Naive thymus-derived CD8-positive, alpha-beta T cell (primary cell): ENCODE results near the gene AMBRA1. TPM values are rescaled to one million over a fixed set of nuclear protein-coding genes. Genes with fewer than 3 reads are reported as not detected.

Experiments used
- ATAC-seq, 2 donors: fragments of 150-1000 bp; cut with Tn5 transposase in 1 of 2; sonication (Bioruptor Pico), chemical (Tn5 transposase) in 1 of 2; 1 replicate in 1 of 2; 2 replicates in 1 of 2; pipeline ENCODE4 v1.10.0; 2021; ENCODE audit warnings: mild to moderate bottlenecking in 2 of 2, moderate library complexity in 2 of 2
- POLR2A ChIA-PET: fragments of 350-600 bp; sonication (Branson Sonifier 250); formaldehyde crosslinking; loops from one replicate; lab custom pipeline; 2021; ENCODE audit warnings: antibody characterized with exemption; lab: Charles Lee
- DNase-seq, 10 donors: peaks; one replicate each; pipeline versions ENCODE4 v3.0.0 to v3.0.0-alpha.2; 2020 to 2022
- H3K27ac Mint-ChIP-seq, 10 donors: one replicate each; pipeline ENCODE4 v1.8.0; 2020 to 2022; ENCODE audit warnings: mild to moderate bottlenecking in 10 of 10, mixed read lengths in 10 of 10, moderate library complexity in 4 of 10, inconsistent platforms in 1 of 10
- H3K27me3 Mint-ChIP-seq, 5 donors: one replicate each; pipeline ENCODE4 v1.8.0; 2021 to 2022; ENCODE audit warnings: mixed read lengths in 5 of 5
- H3K36me3 Mint-ChIP-seq, 3 donors: one replicate each; pipeline ENCODE4 v1.8.0; 2020 to 2022; ENCODE audit warnings: mixed read lengths in 3 of 3, mild to moderate bottlenecking in 2 of 3, inconsistent platforms in 1 of 3
- H3K4me1 Mint-ChIP-seq, 4 donors: one replicate each; pipeline ENCODE4 v1.8.0; 2021 to 2022; ENCODE audit warnings: mixed read lengths in 4 of 4
- H3K4me3 Mint-ChIP-seq, 10 donors: one replicate each; pipeline ENCODE4 v1.8.0; 2020 to 2022; ENCODE audit warnings: mild to moderate bottlenecking in 10 of 10, mixed read lengths in 10 of 10, moderate library complexity in 6 of 10, inconsistent platforms in 1 of 10
- H3K9me3 Mint-ChIP-seq, 9 donors: one replicate each; pipeline ENCODE4 v1.8.0; 2020 to 2022; ENCODE audit warnings: mixed read lengths in 9 of 9, mild to moderate bottlenecking in 3 of 9, inconsistent platforms in 1 of 9, moderate library complexity in 1 of 9
- microRNA-seq: library from miRNA; unstranded; fragments of <30 nt; microRNA quantifications from one replicate; pipeline ENCODE4 v1.2.0, GENCODE V29; 2022; ENCODE audit warnings: borderline microRNAs expressed
- polyA plus RNA-seq, 3 donors: library from polyadenylated mRNA; unstranded; fragments of 300-500 nt; fragmentation: Illumina TruSeq; gene quantifications; one replicate each; pipeline ENCODE4 v1.2.3, GENCODE V29; 2021
- total RNA-seq, 8 experiments: library from RNA in 2 of 8; stranded (reverse) in 2 of 8; gene quantifications; one replicate each; pipeline ENCODE4 v1.2.3 and lab custom pipeline; 2021 to 2026

AMBRA1 gene
- total and polyA plus RNA-seq, 5 experiments from 2014 or later: 6.1 to 38.8 (median 16.3) TPM

- DNase-seq (peak in 1 of 10 donors; percentile 19), ATAC-seq (peak in 1 of 2 donors; percentile 0)
- Mint-ChIP-seq H3K27me3 (no peaks in the 10 kb centered on the region), H3K27ac (peak overlapping the region; percentile 91 to 98 (median 94)), H3K4me3 (peak overlapping the region; percentile 78 to 98 (median 94)), H3K4me1 (peaks cover 54 to 87% (median 82%) of the 10 kb centered on the region in 4 donors), H3K36me3 (peaks cover 0 to 5% (median 0%) of the 10 kb centered on the region in 3 donors), H3K9me3 (no peaks in the 10 kb centered on the region)
- POLR2A ChIA-PET: interaction anchor here (0.5 to 15.9 kb wide), 11 partner anchors 8 to 251 kb away, joined by 3 to 303 read pairs (median 7); no protein-coding TSS in a partner anchor
Measured at GRCh38 chr11:46347637-46348311, 246.0 kb downstream of the AMBRA1 start.

GRCh38 chr11:46346886-46347636 lies 246.8 kb downstream of the AMBRA1 start, which contains the start of gene DGKZ:
DGKZ (plus strand) TSS chr11:46347463; CDS start chr11:46347660, 197 bp downstream.
- H3K27me3 Mint-ChIP-seq: no peaks in the 10 kb centered on the region
- peak within 1 kb of the TSS; percentile 78 to 98 (median 94) for H3K4me3 Mint-ChIP-seq
- H3K9me3 Mint-ChIP-seq: no peaks in the 10 kb centered on the region
- ATAC-seq: peak; percentile 63 to 68
- peak within 1 kb of the TSS; percentile 91 to 98 (median 94) for H3K27ac Mint-ChIP-seq
- DNase-seq: peak; percentile 85 to 96 (median 93)
- POLR2A ChIA-PET: interaction anchor here (0.6 to 15.9 kb wide), 5 partner anchors 15 to 31 kb away, joined by 3 to 303 read pairs (median 3); no protein-coding TSS in a partner anchor
- peaks cover 0 to 5% (median 0%) of the 10 kb centered on the region in 3 donors for H3K36me3 Mint-ChIP-seq
- peaks cover 56 to 89% (median 83%) of the 10 kb centered on the region in 4 donors for H3K4me1 Mint-ChIP-seq

Small RNA genes within 50 kb of the gene (microRNA-seq; reads per million reads assigned to microRNA genes)
- gene MIR3160-1: not detected
- gene MIR3160-2: not detected
- gene MIR4688: 1.0 reads per million

Other genes starting within 250 kb of the AMBRA1 start
- 100 to 1,000 TPM; 234 to 243 TPM for gene DGKZ, start 246.6 kb downstream of the AMBRA1 start, total RNA-seq
- gene DGKZ, start 246.6 kb downstream of the AMBRA1 start, polyA plus RNA-seq: 10 to 100 TPM; 47.1 to 71.0 (median 52.5) TPM
- 1 to 10 TPM; 7.2 to 8.0 TPM for gene MDK, start 212.4 kb downstream of the AMBRA1 start, total RNA-seq
- gene MDK, start 212.4 kb downstream of the AMBRA1 start, polyA plus RNA-seq: under 1 TPM in 1 of 3 donors, not detected in 2; 0.52 TPM
- under 1 TPM; 0.25 to 0.73 TPM for gene CHRM4, start 202.2 kb downstream of the AMBRA1 start, total RNA-seq
- gene CHRM4, start 202.2 kb downstream of the AMBRA1 start, polyA plus RNA-seq: under 1 TPM in 2 of 3 donors, not detected in 1; 0.16 to 0.18 TPM
- 1 to 10 TPM; 8.3 to 9.4 TPM for gene HARBI1, start 23.2 kb upstream of the AMBRA1 start, total RNA-seq
- 1 to 10 TPM; 5.5 to 7.7 (median 6.0) TPM for gene HARBI1, start 23.2 kb upstream of the AMBRA1 start, polyA plus RNA-seq
- 10 to 100 TPM; 97.1 to 98.6 TPM for gene ATG13, start 23.5 kb upstream of the AMBRA1 start, total RNA-seq
- gene ATG13, start 23.5 kb upstream of the AMBRA1 start, polyA plus RNA-seq: 10 to 100 TPM; 59.6 to 77.9 (median 67.6) TPM
- gene ARHGAP1, start 106.6 kb upstream of the AMBRA1 start, total RNA-seq: 10 to 100 TPM; 67.5 to 71.2 TPM
- 10 to 100 TPM; 35.5 to 63.1 (median 43.5) TPM for gene ARHGAP1, start 106.6 kb upstream of the AMBRA1 start, polyA plus RNA-seq
- gene ZNF408, start 107.0 kb upstream of the AMBRA1 start, total RNA-seq: 10 to 100 TPM; 21.4 to 26.5 TPM
- gene ZNF408, start 107.0 kb upstream of the AMBRA1 start, polyA plus RNA-seq: 10 to 100 TPM in 1 of 3 donors, 1 to 10 TPM in 2; 6.3 to 11.7 (median 9.6) TPM
- gene F2, start 125.2 kb upstream of the AMBRA1 start, total RNA-seq: not detected
- not detected for gene F2, start 125.2 kb upstream of the AMBRA1 start, polyA plus RNA-seq